GM12875 (cell line): ENCODE data around the gene IQSEC1.

Experiments
- H3K4me3 ChIP-seq: one replicate; pipeline ENCODE4 v1.5.1; 2011; ENCODE audit warnings: low read depth, low read length, control low read depth
- CTCF ChIP-seq: IDR thresholded peaks from 2 replicates; pipeline ENCODE4 v1.5.1; 2011; ENCODE audit warnings: low read depth, mild to moderate bottlenecking, control low read depth, inconsistent platforms, low read length, moderate library complexity, borderline replicate concordance; ENCODE audit not compliant: insufficient read depth

Gene IQSEC1

GRCh38 chr3:12959838-12960378 lies 113.3 kb downstream of the IQSEC1 start:
- no peak for TF ChIP-seq CTCF
- H3K4me3 ChIP-seq = no peak overlapping the region

- H3K4me3 ChIP-seq = no peak overlapping the region
Measured at GRCh38 chr3:12959410-12959809, 113.8 kb downstream of the IQSEC1 start.

GRCh38 chr3:12957824-12958792 lies 115.1 kb downstream of the IQSEC1 start:
- H3K4me3 ChIP-seq = no peak overlapping the region
- TF ChIP-seq CTCF = no peak

More at GRCh38 chr3:12959410-12959809, 113.8 kb downstream of the IQSEC1 start:
- no peak for TF ChIP-seq CTCF

- H3K4me3 ChIP-seq = no peak overlapping the region
- TF ChIP-seq CTCF = no peak
Measured at GRCh38 chr3:12957339-12957738, 115.9 kb downstream of the IQSEC1 start.

- TF ChIP-seq CTCF = no peak
- H3K4me3 ChIP-seq = no peak overlapping the region
Measured at GRCh38 chr3:12956316-12956660, 116.9 kb downstream of the IQSEC1 start.

- no peak for TF ChIP-seq CTCF
- H3K4me3 ChIP-seq = no peak overlapping the region
Measured at GRCh38 chr3:12955651-12956315, 117.4 kb downstream of the IQSEC1 start.
